WTC11 (cell line): Measurements from ENCODE around the gene PHF24. TPM values are rescaled to one million over a fixed set of nuclear protein-coding genes. Genes with fewer than 3 reads are reported as not detected.

Experiments used
- ATAC-seq: fragments of 200-7000 bp; cut with Tn5 transposase; 2 replicates; pipeline ENCODE4 v1.10.0; 2021; ENCODE audit warnings: mild to moderate bottlenecking, moderate library complexity
- CTCF ChIA-PET: fragments of 300-600 bp; sonication (Branson Sonifier 250); formaldehyde crosslinking; loops from one replicate; lab custom pipeline; 2021; ENCODE audit warnings: antibody characterized with exemption; lab: Charles Lee
- POLR2A ChIA-PET: fragments of 350-600 bp; sonication (Branson Sonifier 250); formaldehyde crosslinking; loops from one replicate; lab custom pipeline; 2021; ENCODE audit warnings: antibody characterized with exemption; lab: Charles Lee
- DNase-seq: peaks from one replicate; pipeline ENCODE4 v3.0.0; 2021; ENCODE audit warnings: low spot score
- H3K27ac Mint-ChIP-seq: 2 replicates; pipeline ENCODE4 v1.8.0; 2021; ENCODE audit warnings: mixed read lengths
- H3K27me3 Mint-ChIP-seq: 2 replicates; pipeline ENCODE4 v1.8.0; 2021; ENCODE audit warnings: low read depth, mild to moderate bottlenecking, moderate library complexity, mixed read lengths
- H3K36me3 Mint-ChIP-seq: 2 replicates; pipeline ENCODE4 v1.8.0; 2021; ENCODE audit warnings: mixed read lengths
- H3K4me1 Mint-ChIP-seq: 2 replicates; pipeline ENCODE4 v1.8.0; 2022; ENCODE audit warnings: mixed read lengths
- H3K4me3 Mint-ChIP-seq: 2 replicates; pipeline ENCODE4 v1.8.0; 2021; ENCODE audit warnings: mild to moderate bottlenecking, moderate library complexity, mixed read lengths
- H3K9me3 Mint-ChIP-seq: 2 replicates; pipeline ENCODE4 v1.8.0; 2021; ENCODE audit warnings: mixed read lengths
- ATF2 ChIP-seq: sonication (generic); formaldehyde crosslinking; IDR thresholded peaks from 2 replicates; pipeline ENCODE4 v1.8.1; 2022; ENCODE audit warnings: low read depth, missing genetic modification reagents, borderline replicate concordance
- CTCF ChIP-seq: fragments of 200-600 bp; IDR thresholded peaks from 2 replicates; pipeline ENCODE4 v1.8.0; 2022; ENCODE audit warnings: antibody characterized with exemption
- E2F4 ChIP-seq: sonication (generic); formaldehyde crosslinking; IDR thresholded peaks from 2 replicates; pipeline ENCODE4 v1.8.1; 2022; ENCODE audit warnings: low read depth, mild to moderate bottlenecking, moderate library complexity, missing genetic modification reagents, borderline replicate concordance
- E2F5 ChIP-seq: sonication (generic); formaldehyde crosslinking; IDR thresholded peaks from 2 replicates; pipeline ENCODE4 v1.8.1; 2022; ENCODE audit warnings: mild to moderate bottlenecking, moderate library complexity, missing genetic modification reagents
- FOXK1 ChIP-seq: sonication (generic); formaldehyde crosslinking; IDR thresholded peaks from 2 replicates; pipeline ENCODE4 v1.8.0; 2022; ENCODE audit warnings: mild to moderate bottlenecking, moderate library complexity, missing genetic modification reagents
- FOXP1 ChIP-seq: sonication (generic); formaldehyde crosslinking; IDR thresholded peaks from 2 replicates; pipeline ENCODE4 v1.8.0; 2022; ENCODE audit warnings: missing genetic modification reagents, mild to moderate bottlenecking, moderate library complexity, borderline replicate concordance
- FOXP4 ChIP-seq: sonication (generic); formaldehyde crosslinking; IDR thresholded peaks from 2 replicates; pipeline ENCODE4 v1.8.0; 2022; ENCODE audit warnings: mild to moderate bottlenecking, missing genetic modification reagents
- IRF2 ChIP-seq: sonication (generic); formaldehyde crosslinking; IDR thresholded peaks from 2 replicates; pipeline ENCODE4 v1.8.0; 2022; ENCODE audit warnings: low read depth, missing genetic modification reagents, borderline replicate concordance
- MLX ChIP-seq: sonication (generic); formaldehyde crosslinking; IDR thresholded peaks from 2 replicates; pipeline ENCODE4 v1.8.1; 2023; ENCODE audit warnings: mild to moderate bottlenecking, missing genetic modification reagents, moderate library complexity
- MYBL2 ChIP-seq: sonication (generic); formaldehyde crosslinking; IDR thresholded peaks from 2 replicates; pipeline ENCODE4 v1.8.1; 2023; ENCODE audit warnings: mild to moderate bottlenecking, moderate library complexity, missing genetic modification reagents
- NFYB ChIP-seq: sonication (generic); formaldehyde crosslinking; conservative IDR thresholded peaks from 2 replicates; pipeline ENCODE4 v1.8.0; 2022; ENCODE audit warnings: low read depth, missing genetic modification reagents
- NR1H2 ChIP-seq: sonication (generic); formaldehyde crosslinking; IDR thresholded peaks from 2 replicates; pipeline ENCODE4 v1.9.0; 2021; ENCODE audit warnings: mild to moderate bottlenecking, moderate library complexity, missing genetic modification reagents
- RELA ChIP-seq: sonication (generic); formaldehyde crosslinking; IDR thresholded peaks from 2 replicates; pipeline ENCODE4 v1.8.1; 2022; ENCODE audit warnings: missing genetic modification reagents, mild to moderate bottlenecking, borderline replicate concordance
- SMAD4 ChIP-seq: sonication (generic); formaldehyde crosslinking; IDR thresholded peaks from 2 replicates; pipeline ENCODE4 v1.8.0; 2022; ENCODE audit warnings: mild to moderate bottlenecking, missing genetic modification reagents
- TCF7 ChIP-seq: sonication (generic); formaldehyde crosslinking; IDR thresholded peaks from 2 replicates; pipeline ENCODE4 v1.8.0; 2022; ENCODE audit warnings: mild to moderate bottlenecking, low read depth, missing genetic modification reagents, moderate library complexity
- USF2 ChIP-seq: sonication (generic); formaldehyde crosslinking; IDR thresholded peaks from 2 replicates; pipeline ENCODE4 v1.8.1; 2023; ENCODE audit warnings: mild to moderate bottlenecking, missing genetic modification reagents, moderate library complexity
- ZNF232 ChIP-seq: sonication (generic); formaldehyde crosslinking; IDR thresholded peaks from 2 replicates; pipeline ENCODE4 v1.8.0; 2022; ENCODE audit warnings: mild to moderate bottlenecking, missing genetic modification reagents
- ZNF263 ChIP-seq: sonication (generic); formaldehyde crosslinking; IDR thresholded peaks from 2 replicates; pipeline ENCODE4 v1.8.1; 2022; ENCODE audit warnings: low read depth, mild to moderate bottlenecking, moderate library complexity, missing genetic modification reagents
- ZNF281 ChIP-seq: sonication (generic); formaldehyde crosslinking; IDR thresholded peaks from 2 replicates; pipeline ENCODE4 v1.8.0; 2023; ENCODE audit warnings: mild to moderate bottlenecking, missing genetic modification reagents
- ZNF425 ChIP-seq: fragments of 250-450 bp; sonication (Bioruptor Pico); conservative IDR thresholded peaks from 2 replicates; pipeline ENCODE4 v1.9.0; 2021; ENCODE audit warnings: mild to moderate bottlenecking
- ZNF671 ChIP-seq: fragments of 250-450 bp; sonication (Bioruptor Pico); IDR thresholded peaks from 2 replicates; pipeline ENCODE4 v1.8.0; 2021; ENCODE audit warnings: mild to moderate bottlenecking
- total RNA-seq: library from RNA; stranded (reverse); gene quantifications from 3 replicates; pipeline ENCODE4 v1.2.3, GENCODE V29; 2021

PHF24 gene
- total RNA-seq, 1 experiment from 2014 or later: 0.59 TPM

GRCh38 chr9:34948451-34948850 lies 9.6 kb upstream of the PHF24 start (continued):
- TF ChIP-seq USF2: no peak
- TF ChIP-seq ZNF281: no peak
- no peak for TF ChIP-seq FOXP1 (CRISPR knock-in tag)
- no peak for TF ChIP-seq FOXK1
- TF ChIP-seq MLX: no peak
- no peak for TF ChIP-seq TCF7 (CRISPR knock-in tag)
- no peak for TF ChIP-seq ZNF671 (CRISPR knock-in tag)
- no peak for TF ChIP-seq E2F5
- no peak for TF ChIP-seq SMAD4 (CRISPR knock-in tag)

GRCh38 chr9:34954225-34954624 lies 3.9 kb upstream of the PHF24 start:
- ChIA-PET CTCF (no interaction called here), POLR2A (no interaction called here)
- no peak overlapping the region for H3K4me3 Mint-ChIP-seq
- no peak overlapping the region for H3K27ac Mint-ChIP-seq
- H3K36me3 Mint-ChIP-seq: no peaks in the 10 kb centered on the region
- H3K9me3 Mint-ChIP-seq: no peaks in the 10 kb centered on the region
- H3K27me3 Mint-ChIP-seq: peaks cover 43% of the 10 kb centered on the region
- TF ChIP-seq E2F4 (CRISPR knock-in tag) (no peak), FOXP4 (CRISPR knock-in tag) (no peak), NFYB (CRISPR knock-in tag) (no peak), RELA (CRISPR knock-in tag) (no peak), CTCF (no peak), ZNF425 (CRISPR knock-in tag) (no peak), FOXK1 (no peak), MYBL2 (CRISPR knock-in tag) (no peak), ZNF263 (CRISPR knock-in tag) (no peak), ATF2 (CRISPR knock-in tag) (no peak), SMAD4 (CRISPR knock-in tag) (no peak), IRF2 (CRISPR knock-in tag) (no peak), NR1H2 (CRISPR knock-in tag) (no peak), ZNF232 (CRISPR knock-in tag) (no peak)
- H3K4me1 Mint-ChIP-seq: 0 out of 2 replicates have a peak, but pooled peaks cover 5% of the 10 kb centered on the region
- ATAC-seq (no peak), DNase-seq (no peak)
